Neutrophil (primary cell): ENCODE data around the gene TNFAIP3.
A peak's percentile ranks its signal among the peaks of the same experiment; 100 is the strongest.

ENCODE experiments used
- H3K27ac ChIP-seq: fragments of 200-600 bp; sonication (generic); 2 replicates; pipeline ENCODE4 v1.5.1; 2016; ENCODE audit warnings: mild to moderate bottlenecking, moderate library complexity
- H3K27me3 ChIP-seq: fragments of 200-600 bp; sonication (generic); 2 replicates; pipeline ENCODE4 v1.6.0; 2016; ENCODE audit warnings: mild to moderate bottlenecking
- H3K36me3 ChIP-seq: fragments of 200-600 bp; sonication (generic); 2 replicates; pipeline ENCODE4 v1.5.1; 2017
- H3K4me1 ChIP-seq, 2 experiments: fragments of 200-600 bp in 1 of 2; sonication (generic) in 1 of 2; 1 replicate in 1 of 2; 2 replicates in 1 of 2; pipeline versions ENCODE4 v1.5.1 to v1.6.1; 2013 to 2016; ENCODE audit warnings: low read depth in 1 of 2, low read length in 1 of 2, mild to moderate bottlenecking in 1 of 2, moderate library complexity in 1 of 2; ENCODE audit not compliant: control insufficient read depth in 1 of 2, insufficient read depth in 1 of 2
- H3K4me3 ChIP-seq, 2 experiments: fragments of 200-600 bp in 1 of 2; sonication (generic) in 1 of 2; 1 replicate in 1 of 2; 2 replicates in 1 of 2; pipeline ENCODE4 v1.5.1; 2013 to 2016; ENCODE audit warnings: low read depth in 1 of 2, low read length in 1 of 2, mild to moderate bottlenecking in 1 of 2, moderate library complexity in 1 of 2
- H3K9me3 ChIP-seq: fragments of 200-600 bp; sonication (generic); 2 replicates; pipeline ENCODE4 v1.5.1; 2016
- CTCF ChIP-seq: fragments of 200-600 bp; sonication (generic); IDR thresholded peaks from 2 replicates; pipeline ENCODE4 v1.5.1; 2016; ENCODE audit warnings: antibody characterized with exemption

Gene TNFAIP3

GRCh38 chr6:137875058-137875520 lies 8.0 kb downstream of the TNFAIP3 start:
- Histone ChIP-seq H3K4me1 (peaks cover 73 to 80% of the 10 kb centered on the region in 2 experiments), H3K4me3 (no peak overlapping the region), H3K36me3 (peaks cover 66% of the 10 kb centered on the region), H3K9me3 (no peaks in the 10 kb centered on the region), H3K27ac (peak overlapping the region; percentile 80), H3K27me3 (no peaks in the 10 kb centered on the region)
- no peak for TF ChIP-seq CTCF

DNA sequence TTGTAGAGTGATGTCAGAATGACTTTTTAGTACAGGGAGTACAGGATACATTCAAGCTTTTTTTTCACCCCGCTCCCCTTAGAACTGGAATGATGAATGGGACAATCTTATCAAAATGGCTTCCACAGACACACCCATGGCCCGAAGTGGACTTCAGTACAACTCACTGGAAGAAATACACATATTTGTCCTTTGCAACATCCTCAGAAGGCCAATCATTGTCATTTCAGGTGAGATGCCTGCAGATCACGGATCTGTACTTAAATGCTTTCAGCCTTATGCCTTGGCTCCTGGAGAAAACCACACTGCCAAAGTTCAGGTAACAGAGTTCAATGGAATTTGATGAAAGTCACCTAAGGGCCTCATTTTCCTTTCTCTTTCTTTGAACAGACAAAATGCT lies 8.5 kb downstream of the TNFAIP3 start:
- H3K4me3 ChIP-seq, result no peak overlapping the region

GRCh38 chr6:137876547-137876946 lies 9.5 kb downstream of the TNFAIP3 start:
- TF ChIP-seq CTCF, result no peak
- Histone ChIP-seq H3K4me3 (no peak overlapping the region), H3K36me3 (peaks cover 76% of the 10 kb centered on the region), H3K9me3 (no peaks in the 10 kb centered on the region), H3K27ac (peak overlapping the region; percentile 74), H3K27me3 (no peaks in the 10 kb centered on the region), H3K4me1 (peaks cover 59 to 66% of the 10 kb centered on the region in 2 experiments)

More for the DNA sequence above, 8.5 kb downstream of the TNFAIP3 start:
- H3K9me3 ChIP-seq, result no peaks in the 10 kb centered on the region
- peaks cover 72% of the 10 kb centered on the region for H3K36me3 ChIP-seq
- peak overlapping the region; percentile 80 for H3K27ac ChIP-seq
- no peaks in the 10 kb centered on the region for H3K27me3 ChIP-seq
- no peak for TF ChIP-seq CTCF
- peaks cover 68 to 76% of the 10 kb centered on the region in 2 experiments for H3K4me1 ChIP-seq

GRCh38 chr6:137877113-137877512 lies 10.1 kb downstream of the TNFAIP3 start:
- H3K4me3 ChIP-seq, result no peak overlapping the region
- no peaks in the 10 kb centered on the region for H3K27me3 ChIP-seq
- peaks cover 76% of the 10 kb centered on the region for H3K36me3 ChIP-seq
- peak overlapping the region; percentile 74 for H3K27ac ChIP-seq
- peaks cover 59 to 62% of the 10 kb centered on the region in 2 experiments for H3K4me1 ChIP-seq
- TF ChIP-seq CTCF, result no peak
- H3K9me3 ChIP-seq, result no peaks in the 10 kb centered on the region

GRCh38 chr6:137877606-137878005 lies 10.5 kb downstream of the TNFAIP3 start:
- Histone ChIP-seq H3K36me3 (peaks cover 79% of the 10 kb centered on the region), H3K27ac (peak overlapping the region; percentile 74), H3K27me3 (no peaks in the 10 kb centered on the region), H3K9me3 (no peaks in the 10 kb centered on the region), H3K4me1 (peaks cover 59 to 62% of the 10 kb centered on the region in 2 experiments), H3K4me3 (no peak overlapping the region)
- TF ChIP-seq CTCF, result no peak

DNA sequence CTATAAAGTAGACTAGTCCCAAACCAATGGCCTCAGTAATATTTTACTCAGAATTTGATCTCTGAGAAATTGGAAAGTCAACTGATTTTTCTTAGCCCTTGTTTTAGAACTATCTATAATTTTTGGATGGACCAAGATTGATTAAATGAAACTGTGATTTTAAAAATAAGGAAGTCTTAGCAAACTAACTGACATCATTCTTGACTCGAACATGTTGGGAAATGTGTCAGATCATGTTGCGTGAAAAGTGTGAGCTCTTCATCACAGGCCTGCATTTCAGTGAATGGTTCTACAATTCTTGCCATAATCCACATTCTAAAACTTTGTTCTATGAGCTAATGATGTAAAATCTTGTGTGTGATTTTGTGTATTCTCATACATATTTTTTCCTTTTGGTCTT lies 11.0 kb downstream of the TNFAIP3 start:
- peaks cover 59 to 62% of the 10 kb centered on the region in 2 experiments for H3K4me1 ChIP-seq
- H3K4me3 ChIP-seq, result no peak overlapping the region
- peaks cover 82% of the 10 kb centered on the region for H3K36me3 ChIP-seq
- H3K9me3 ChIP-seq, result no peaks in the 10 kb centered on the region
- H3K27me3 ChIP-seq, result no peaks in the 10 kb centered on the region
- TF ChIP-seq CTCF, result no peak
- peak overlapping the region; percentile 74 for H3K27ac ChIP-seq
